Suppressor macrophage treated with lipopolysaccharide for 1 hour (primary cell): ENCODE results near the gene RPS15.
A peak's percentile ranks its signal among the peaks of the same experiment; 100 is the strongest.

ENCODE experiments used
- DNase-seq, 3 donors: peaks; one replicate each; pipeline ENCODE4 v3.0.0-alpha.2; 2020 to 2022

RPS15 gene

DNA sequence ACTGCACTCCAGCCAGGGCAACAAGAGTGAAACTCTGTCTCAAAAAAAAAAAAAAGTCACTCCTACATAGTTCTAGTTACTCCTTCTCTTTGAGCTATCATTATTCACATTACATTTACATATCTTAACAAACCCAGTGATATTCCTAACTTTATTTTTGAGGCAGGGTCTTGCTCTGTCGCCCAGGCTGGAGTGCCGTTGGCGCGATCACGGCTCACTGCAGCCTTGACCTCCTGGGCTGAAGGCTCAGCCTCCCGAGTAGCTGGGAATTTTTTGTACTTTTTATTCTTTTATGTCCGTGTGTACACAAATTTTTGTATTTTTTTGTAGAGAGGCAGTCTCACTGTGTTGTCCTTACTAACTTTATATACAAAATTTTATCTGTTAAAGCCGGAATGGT is 587 bp upstream of the RPS15 start:
- no peak for DNase-seq

DNA sequence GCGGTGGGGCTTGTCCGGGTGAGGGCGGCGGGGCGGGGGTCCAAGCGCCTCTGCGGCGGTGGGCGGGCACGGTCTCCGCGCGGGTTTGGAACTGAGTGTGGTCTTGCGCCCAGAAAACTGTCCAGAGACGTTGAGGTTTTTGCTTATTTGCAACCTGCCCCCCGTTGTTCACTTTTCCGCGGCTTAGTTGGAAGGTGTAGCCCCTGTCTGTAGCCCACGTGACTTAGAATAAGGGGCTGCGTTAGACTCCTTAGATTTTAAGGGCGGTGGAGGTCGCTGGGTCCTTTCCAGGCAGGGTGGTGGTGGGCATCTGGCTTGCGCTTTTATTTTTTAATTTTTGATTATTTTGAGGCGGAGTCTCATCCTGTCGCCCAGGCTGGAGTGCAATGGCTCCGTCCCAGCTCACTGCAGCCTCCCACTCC is 748 bp downstream of the RPS15 start:
- no peak for DNase-seq

DNA sequence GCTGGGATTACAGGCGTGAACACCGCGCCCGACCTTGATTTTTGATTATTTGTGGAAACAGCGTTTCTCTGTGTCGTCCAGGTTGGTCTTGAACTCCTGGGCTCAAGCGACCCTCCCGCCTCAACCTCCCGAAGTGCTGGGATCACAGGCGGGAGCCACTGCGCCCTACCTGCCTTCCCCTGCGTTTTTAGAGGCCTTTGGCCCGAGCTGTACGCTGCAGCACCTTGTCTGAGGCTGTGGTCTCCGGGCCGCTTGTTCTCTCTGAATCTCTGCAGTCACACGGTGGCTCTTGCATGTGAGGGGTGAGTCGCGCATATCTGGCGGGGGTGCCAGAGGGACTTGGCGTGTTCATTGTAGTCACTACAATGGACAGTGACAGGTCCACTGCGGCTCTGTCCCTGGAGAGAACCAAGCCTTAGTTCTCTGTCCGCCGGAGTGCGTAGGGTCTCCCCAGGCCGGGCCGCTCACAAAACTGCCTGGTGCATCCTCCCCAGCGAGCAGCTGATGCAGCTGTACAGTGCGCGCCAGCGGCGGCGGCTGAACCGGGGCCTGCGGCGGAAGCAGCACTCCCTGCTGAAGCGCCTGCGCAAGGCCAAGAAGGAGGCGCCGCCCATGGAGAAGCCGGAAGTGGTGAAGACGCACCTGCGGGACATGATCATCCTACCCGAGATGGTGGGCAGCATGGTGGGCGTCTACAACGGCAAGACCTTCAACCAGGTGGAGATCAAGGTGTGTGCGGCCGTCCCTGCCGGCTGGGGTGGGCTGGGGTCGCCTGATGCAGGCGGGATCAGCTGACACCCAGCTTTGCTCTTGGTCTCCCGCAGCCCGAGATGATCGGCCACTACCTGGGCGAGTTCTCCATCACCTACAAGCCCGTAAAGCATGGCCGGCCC is 1.6 kb downstream of the RPS15 start:
- DNase-seq, result peak in 2 of 3 donors; percentile 26 to 38

DNA sequence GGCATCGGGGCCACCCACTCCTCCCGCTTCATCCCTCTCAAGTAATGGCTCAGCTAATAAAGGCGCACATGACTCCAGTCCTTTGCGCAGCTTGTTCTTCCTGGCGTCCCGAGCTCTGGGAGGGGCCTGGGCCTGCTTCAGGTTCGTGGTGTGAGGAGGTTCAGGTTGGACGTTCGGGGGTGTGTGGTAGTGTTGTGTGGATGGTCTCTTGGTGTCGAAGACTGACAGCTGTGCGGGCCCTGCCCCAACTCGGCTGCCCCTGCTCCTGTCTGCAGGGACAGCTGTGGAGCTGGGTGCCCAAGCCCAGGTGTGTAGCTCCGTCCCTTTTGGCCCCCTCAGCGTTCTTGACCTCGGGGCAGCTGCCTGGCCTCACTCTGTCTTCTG is 2.2 kb downstream of the RPS15 start:
- no peak for DNase-seq

DNA sequence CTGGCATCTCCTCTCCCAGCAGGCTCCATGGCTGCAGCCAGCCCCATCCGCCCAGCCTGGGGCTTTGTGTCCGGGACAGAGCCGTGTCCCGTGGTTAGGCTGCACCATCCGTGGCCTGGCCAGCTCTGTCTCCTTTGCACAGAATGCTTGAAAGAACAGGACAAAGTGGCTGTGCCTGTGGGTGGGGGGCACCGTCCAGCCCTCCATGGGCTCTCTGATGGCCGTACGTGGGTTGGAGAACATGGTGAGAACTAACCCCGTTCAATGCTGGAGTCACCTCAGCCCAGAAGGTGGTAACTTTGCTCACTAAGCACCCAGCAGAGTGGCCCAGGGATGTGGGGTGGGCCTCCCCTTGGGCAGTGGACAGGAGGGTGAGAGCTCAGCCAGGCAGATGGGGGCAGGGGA is 2.8 kb downstream of the RPS15 start:
- DNase-seq, result no peak

DNA sequence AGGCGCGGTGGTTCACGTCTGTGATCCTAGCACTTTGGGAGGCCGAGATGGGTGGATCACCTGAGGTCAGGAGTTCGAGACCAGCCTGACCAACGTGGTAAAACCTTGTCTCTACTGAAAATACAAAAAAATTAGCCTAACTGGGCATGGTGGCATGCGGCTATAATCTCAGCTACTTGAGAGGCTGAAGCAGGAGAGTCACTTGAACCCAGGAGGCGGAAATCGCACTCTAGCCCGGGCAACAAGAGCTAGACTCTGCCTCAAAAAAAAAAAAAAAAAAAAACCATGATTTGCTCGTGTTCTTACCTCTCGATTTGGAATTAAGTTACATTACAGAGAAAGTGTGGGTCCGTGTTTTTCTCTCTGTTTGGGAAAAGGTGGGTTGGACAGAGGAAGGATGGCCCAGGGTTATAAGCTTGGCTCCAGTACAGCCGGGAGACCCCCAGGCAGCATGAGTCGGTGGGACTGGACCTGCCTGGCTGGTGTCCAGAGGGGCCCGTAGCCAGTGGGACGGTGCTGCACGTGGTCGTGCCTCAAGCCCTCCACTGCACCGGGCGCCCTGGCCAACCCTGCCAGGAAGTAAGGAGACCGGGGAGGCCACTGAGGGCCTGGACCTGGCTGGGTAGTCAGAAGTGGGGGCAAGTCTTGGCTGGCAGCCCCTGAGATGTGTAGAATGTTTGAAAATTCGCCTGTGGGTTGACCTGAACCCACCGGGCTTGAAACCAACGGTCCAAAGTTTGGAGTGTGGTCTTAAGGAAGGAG is 3.7 kb downstream of the RPS15 start:
- no peak for DNase-seq

DNA sequence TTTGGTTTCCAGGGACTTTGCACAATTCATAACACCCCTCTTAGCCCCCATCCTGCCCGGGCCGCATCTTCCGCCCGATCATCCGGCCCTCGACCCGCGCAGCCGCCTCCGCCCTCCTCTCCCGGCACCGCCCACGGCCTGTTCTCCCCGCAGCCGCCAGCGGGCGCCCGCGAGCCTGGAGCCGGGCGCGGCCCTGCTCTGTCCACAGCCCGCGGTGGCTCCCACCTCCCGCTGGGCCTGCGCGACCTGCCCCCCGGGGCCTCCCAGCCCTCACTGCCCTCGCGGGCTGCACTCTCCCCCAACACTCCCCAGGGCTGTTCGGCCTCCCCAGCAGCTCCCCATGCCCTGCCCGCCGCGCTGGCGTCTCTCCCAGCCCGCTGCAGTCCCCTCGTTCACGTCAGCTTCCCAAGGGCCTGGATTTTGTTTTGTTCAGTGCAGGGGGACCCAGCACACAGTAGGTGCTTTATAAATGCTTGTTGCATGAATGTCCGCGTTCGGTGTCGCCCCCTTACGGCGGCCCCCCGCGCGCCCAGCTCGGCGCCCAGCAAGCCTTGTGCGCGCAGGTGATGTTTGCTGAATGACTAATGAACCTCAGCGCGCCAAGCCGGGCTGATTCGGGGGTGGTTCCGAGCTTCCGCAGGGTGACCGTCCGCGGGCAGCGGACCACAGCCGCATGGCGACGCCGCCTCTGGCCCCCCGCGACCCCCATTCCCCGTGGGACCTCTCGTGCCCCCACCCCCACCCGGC is 7.2 kb downstream of the RPS15 start:
- peak; percentile 79 to 91 (median 87) for DNase-seq

DNA sequence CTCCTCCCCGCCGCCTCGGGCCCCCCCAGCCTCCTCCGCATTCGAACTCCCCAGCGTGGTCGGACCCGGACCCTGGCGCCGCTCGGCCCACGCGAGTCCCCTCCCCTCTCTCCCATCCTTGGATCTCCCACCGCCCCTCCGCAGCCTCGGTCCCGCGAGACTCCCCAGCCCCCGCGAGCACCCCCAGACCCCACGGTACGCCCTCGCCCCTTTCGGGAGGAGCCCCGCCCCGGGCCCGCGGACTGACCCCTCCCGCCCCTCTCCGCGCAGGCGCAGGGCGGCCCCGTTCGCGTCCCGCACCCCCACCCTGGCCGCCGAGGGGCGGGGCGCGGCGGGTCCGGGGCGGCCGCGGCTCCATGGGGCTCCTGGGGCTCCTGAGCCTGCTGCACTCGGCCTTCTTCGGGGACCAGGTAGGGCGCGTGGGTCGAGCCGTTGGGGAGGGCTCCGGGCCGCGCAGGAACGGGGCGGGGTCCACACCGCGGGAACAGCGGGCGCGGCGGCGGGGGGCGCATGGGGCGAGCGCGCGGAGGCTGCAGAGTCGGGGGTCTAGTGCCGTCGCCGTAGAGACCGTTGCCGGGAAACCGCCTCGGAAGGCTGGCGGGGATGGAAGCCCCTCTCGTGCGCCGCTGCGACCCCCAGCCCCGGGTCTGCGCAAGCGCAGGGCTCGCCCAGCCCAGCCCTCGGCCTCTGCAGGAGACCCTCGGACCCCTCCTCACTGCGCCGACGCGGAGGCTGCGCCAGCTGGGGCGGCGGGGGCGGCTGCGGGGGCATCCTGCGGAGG is 7.9 kb downstream of the RPS15 start:
- DNase-seq, result no peak

DNA sequence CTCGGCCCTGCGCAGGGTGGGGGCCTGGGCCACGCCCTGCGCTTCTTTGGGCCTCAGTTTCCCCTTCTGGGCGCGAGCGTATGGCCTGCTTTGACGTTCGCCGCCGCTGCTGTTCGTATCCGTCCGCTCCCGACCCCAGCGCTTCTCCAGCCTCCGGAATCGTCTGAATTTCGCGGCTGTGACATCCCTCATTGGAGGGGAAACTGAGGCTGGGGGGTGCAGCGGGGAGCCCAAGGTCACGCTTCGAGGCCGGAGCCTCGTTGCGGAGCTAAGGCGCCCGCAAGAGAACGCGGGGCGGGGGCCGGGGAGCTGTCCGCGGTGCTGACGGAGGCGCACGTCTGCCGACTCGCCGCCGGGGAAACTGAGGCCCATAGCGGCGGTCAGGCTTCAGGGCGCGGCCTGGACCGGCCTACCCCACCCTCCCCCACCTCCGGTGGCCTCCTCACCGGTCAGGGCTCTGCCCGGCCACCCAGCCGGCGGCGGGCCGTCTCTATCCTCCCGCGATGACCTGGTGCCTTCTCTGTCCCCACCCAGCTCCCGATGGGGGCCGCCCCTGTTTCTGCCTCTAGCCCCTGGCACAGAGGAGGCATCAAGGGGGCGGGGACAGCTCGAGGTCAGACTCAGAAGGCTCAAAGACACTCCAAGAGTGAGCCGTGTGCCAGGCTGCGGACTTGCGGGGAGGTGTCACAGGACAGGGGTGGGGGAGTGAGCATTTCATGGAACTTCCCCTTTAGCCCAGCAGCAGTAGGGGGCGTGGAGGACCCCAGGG is 8.7 kb downstream of the RPS15 start:
- DNase-seq, result no peak

DNA sequence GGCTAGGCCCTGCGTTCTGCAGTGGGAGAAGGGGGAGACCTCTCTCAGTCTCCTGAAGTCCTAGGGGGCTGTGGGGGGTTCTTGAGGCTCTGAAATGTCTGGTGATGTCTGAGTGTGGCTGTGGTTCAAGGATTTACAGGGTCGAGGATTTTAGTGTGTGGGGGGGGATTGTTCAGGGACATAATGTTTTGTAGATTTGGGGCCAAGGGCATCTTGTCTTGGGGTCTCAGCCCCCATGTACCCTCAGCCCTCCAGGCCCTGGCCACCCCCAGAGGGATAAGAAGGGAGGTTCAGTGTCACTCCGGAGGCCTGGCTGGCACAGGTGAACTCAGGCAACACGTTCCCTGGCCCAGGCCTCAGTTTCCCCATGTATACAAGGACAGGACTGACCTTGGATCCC is 9.3 kb downstream of the RPS15 start:
- DNase-seq, result no peak

DNA sequence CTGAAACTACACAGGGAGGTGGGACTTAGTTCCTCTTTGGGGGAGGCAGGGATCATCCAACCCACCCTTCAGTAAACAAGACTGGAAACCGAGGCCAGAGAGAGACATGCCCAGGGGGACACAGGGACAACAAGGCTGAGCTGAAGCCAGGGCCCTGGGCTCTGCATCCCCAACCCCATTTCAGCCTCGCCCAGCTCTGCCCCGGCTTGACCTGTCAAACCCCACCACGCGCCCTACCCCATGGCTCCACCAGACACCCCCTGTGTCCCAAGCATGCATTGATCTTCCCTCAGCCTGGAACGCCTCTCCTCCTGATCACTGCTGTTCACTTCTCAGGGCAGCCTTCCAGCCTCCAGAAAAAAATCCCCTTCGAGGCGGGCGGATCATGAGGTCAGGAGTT is 9.7 kb downstream of the RPS15 start:
- no peak for DNase-seq

DNA sequence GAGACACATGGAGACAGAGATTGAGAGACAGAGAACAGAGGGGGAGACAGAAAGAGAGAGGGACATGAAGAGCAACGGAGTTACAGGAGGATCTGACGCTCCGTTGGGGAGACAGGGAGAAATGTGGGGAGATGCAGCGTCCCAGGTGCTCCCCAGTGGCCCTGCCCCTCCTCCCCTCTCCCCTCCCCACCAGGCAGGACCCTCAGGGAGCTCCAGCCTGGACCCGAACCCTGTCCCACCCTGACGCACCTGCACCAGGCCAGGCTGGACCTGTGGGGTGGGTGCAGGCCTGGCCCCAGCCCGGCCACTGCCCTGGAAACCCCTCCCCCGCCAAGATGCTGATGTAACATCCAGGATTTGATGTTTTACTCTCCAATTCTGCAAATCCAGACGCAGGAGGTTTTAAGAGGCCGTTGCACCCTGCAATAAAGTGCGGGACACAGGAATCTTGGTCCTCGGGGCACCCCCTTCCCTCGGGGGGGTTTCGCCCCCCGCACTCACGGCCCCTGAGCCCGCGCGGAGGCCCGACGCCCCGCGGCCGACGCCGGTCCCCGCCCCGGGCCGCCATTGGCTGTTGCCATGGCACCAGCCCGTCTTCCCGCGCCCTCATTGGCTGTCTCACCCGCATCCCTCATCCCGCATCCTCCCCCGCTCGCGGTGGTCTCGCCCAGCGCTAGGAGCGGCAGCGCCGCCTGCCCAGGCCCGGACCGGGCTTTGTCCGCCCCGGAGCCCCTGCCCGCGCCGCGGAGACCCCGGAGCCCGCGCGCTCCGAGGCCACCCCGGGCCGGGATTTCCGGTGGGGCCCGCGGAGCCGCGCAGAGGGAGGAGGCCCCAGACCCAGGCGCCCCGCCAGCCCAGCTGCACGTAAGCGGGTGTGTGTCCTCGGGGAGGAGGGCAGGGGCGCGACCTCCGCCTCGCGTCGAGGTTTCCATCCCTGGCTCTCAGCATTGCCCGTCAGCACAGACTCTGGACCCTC is 11.6 kb downstream of the RPS15 start, which contains the start of gene APC2:
APC2 (plus strand) TSS at position 655 of the 976 bp plus-strand sequence. CDS start 2,881 bp downstream, outside the sequence.
- DNase-seq, result no peak

DNA sequence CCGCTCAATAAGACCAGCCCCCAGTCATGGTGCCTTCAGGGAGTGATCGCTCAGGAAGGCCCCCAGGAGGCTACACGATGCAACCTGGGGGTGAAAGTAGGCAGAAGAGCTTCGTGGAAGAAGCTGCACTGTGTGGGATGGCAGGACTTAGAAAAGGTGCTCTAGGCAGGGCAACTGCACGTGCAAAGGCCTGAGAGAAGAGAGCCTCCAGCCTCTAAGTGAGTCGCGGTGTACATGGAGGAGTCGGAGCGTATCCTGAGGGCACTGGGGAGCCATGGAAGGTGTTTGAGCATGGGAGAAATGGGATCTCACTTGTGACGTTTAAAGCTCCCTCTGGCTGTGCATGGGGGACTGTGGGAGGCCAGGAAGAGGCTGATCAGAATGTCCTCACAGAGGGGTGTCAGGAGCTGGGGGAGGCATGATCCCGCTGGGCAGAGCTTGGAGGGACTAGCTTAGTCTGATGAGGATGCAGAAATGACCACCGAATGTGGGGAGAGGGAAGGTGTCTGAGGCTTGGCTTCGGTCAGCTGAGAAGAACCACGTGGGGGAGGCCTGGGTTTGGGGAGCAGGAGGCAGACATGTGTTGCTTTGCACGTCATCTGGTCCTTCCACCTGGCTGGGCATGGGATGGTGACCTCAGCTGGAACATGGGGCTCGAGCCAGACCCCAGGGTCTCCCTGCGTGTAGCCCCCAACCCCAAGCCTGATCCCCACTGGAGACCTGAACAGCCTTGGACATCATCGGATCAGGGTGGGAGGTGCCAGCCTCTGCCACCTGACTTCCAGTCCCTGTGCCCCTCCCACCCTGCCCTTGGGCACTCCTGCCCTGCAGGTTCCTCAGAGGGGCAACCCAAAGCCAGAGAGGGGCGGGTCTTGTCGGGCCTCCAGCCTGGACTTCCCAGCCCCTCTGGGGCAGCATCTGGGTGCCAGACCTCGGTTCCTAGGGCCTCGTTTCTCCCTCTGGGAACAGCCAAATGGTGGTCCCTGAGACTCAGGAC is 12.8 kb downstream of the RPS15 start:
- DNase-seq, result no peak

DNA sequence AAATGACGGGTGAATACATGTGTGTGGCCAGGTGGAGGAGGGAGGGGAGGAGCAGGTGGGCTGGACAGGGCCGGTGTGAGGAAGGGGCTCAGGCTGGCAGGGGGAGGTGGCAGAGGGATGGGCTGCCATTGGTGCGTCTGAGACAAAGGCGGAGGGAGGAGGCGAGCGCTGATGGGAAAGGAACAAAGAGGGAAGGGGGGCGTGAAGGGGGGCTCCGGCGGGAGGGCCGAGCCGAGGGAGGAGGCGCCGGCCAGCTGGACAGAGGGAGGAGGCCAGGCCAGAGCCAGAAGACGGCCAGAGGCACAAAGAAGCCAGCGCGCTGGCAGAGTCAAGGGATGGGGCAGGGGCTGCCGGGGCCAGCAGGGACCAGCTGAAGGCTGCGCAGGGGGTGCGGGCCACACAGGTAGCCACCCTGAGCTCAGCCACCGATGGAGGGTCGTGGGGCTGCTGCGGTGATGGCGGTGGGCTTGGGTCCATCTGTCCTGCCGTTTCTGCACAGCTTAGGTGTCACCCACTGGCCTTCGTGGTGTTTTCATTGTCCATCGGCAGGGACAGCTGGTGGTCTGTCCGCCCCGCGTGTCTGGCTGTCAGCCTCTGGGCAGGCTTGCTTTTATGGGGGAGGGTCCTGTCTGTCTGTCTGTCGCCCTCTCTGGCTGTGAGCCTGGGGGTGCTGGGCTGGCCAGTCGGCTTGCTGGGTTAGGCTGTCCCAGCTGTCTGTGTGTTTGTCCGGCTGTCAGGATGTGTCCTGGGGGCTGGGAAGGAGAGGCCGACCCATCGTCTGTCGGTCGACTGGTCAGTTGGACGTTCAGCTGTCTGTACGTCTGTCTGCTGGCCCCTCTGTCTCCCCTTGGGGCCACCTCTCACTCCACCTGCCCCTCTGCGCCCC is 14.0 kb downstream of the RPS15 start:
- no peak for DNase-seq

DNA sequence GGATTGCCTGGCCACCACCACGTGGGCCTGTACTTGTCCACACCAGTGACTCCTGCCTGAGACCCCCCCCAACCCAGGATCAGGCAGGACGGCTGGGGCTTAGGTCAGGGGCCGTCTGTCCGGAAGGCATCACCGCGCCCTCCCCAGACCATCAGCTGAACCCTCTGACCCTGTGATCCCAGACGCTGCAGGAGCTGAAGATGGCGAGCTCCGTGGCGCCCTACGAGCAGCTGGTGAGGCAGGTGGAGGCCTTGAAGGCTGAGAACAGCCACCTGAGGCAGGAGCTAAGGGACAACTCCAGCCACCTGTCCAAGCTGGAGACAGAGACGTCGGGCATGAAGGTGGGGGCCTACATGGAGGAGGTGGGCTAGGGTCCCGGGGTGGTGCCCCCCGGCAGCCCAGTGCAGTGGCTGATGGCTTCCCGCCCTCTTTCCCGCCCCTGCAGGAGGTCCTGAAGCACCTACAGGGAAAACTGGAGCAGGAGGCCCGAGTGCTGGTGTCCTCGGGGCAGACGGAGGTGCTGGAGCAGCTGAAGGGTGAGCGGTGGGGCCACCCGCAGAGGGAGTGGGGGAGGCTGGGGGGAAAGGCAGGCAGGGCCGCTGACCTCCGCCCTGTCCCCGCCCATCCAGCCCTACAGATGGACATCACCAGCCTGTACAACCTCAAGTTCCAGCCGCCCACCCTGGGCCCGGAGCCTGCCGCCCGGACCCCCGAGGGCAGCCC is 14.8 kb downstream of the RPS15 start:
- no peak for DNase-seq

DNA sequence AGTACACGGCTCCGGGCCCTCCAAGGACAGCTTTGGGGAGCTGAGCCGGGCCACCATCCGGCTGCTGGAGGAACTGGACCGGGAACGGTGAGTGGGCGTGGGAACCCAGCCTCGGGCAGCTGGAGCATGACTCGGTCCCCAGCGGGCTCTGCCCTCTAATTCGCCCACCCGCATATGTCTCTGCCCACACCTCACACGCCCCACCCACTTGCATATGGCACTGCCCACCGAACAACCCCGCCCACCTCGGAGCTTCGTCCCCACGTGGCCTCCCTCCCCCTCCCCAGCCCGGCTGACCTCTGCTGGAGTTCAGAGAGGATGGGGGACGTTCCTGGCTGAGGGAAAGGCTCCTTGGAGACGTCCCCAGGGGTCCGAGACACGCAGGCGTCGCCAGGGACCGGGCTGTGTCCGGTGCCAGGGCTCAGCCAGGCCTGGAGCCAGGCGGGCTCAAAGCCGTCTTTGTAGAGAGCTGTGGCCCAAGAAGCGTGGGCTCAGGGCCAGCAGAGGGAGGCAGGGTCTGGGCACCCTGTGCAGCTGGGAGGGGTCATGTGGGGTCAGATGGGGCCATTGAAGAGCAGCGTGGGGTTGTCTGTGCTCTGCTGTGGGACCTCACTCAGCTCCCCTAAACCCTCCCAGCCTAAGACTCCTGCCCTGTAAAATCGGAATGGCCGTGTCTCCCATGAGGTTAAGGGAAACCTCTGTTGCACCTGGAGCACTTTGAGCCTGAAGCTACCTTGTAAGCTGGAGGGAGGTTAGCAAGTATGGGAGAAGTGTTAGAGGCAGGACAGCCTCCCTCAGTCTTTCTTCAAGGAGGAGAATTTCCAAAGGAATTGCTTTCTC is 15.5 kb downstream of the RPS15 start:
- DNase-seq, result peak; percentile 66 to 74 (median 73)
